ENCODE measurements around the gene SLC38A8. TPM values are rescaled to one million over a fixed set of nuclear protein-coding genes. Genes with fewer than 3 reads are reported as not detected.
A peak's percentile ranks its signal among the peaks of the same experiment; 100 is the strongest.

Gene SLC38A8
- total RNA-seq, 2 experiments from 2014 or later, result not detected

GRCh38 chr16:84029297-84030047 is 13.1 kb downstream of the SLC38A8 start:
- no peaks in the 10 kb centered on the region for H3K9me3 Mint-ChIP-seq (ENCODE audit: low read depth)
- ATAC-seq (peak; percentile 23), DNase-seq (no peak)
- H3K4me3 Mint-ChIP-seq, result no peak overlapping the region
- H3K27me3 Mint-ChIP-seq, result peaks cover 26% of the 10 kb centered on the region
- POLR2A ChIA-PET, result no interaction called here
- CTCF ChIA-PET, result interaction anchor here (0.6 kb wide), 1 partner anchor 709 kb away, joined by 3 read pairs; no protein-coding TSS in a partner anchor
- no peaks in the 10 kb centered on the region for H3K36me3 Mint-ChIP-seq (ENCODE audit: low read depth)
- intact Hi-C loops (cut with DNase I, micrococcal nuclease), result no loop called here
- peaks cover 13% of the 10 kb centered on the region for H3K4me1 Mint-ChIP-seq
- no peak overlapping the region for H3K27ac Mint-ChIP-seq

DNA sequence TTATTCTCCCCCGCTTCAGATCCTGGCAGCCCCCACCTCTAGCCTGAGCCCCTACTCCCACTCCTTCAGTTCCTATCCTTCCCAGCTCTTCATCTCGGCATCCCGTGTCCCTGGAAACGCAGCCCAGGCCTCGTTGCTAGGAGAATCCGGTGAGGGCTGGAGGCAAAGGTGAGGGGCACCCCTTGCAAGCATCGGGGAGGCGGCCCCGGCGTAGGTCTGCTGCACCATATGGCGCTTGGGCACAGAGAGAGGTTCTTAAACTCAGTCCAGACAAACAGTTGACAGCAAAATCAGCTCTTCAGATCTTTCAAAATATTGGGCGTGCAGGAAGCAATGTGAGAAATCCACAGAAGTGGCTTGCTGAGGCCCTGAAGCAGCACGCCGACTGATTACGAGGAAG is 15.0 kb downstream of the SLC38A8 start:
- Mint-ChIP-seq H3K4me3 (no peak overlapping the region), H3K27me3 (peaks cover 26% of the 10 kb centered on the region), H3K4me1 (peaks cover 13% of the 10 kb centered on the region), H3K9me3 (ENCODE audit: low read depth) (no peaks in the 10 kb centered on the region), H3K27ac (no peak overlapping the region), H3K36me3 (ENCODE audit: low read depth) (no peaks in the 10 kb centered on the region)
- CTCF ChIA-PET, result no interaction called here
- intact Hi-C loops (cut with DNase I, micrococcal nuclease), result no loop called here
- no peak for DNase-seq
- ATAC-seq, result no peak
- POLR2A ChIA-PET, result interaction anchor here (0.6 kb wide), 2 partner anchors 9 to 39 kb away, joined by 3 to 4 read pairs; no protein-coding TSS in a partner anchor

- POLR2A ChIA-PET, result no interaction called here
- ATAC-seq (no peak), DNase-seq (no peak)
- peaks cover 26% of the 10 kb centered on the region for H3K27me3 Mint-ChIP-seq
- CTCF ChIA-PET, result no interaction called here
- H3K27ac Mint-ChIP-seq, result no peak overlapping the region
- H3K36me3 Mint-ChIP-seq (ENCODE audit: low read depth), result no peaks in the 10 kb centered on the region
- H3K9me3 Mint-ChIP-seq (ENCODE audit: low read depth), result no peaks in the 10 kb centered on the region
- intact Hi-C loops (cut with DNase I, micrococcal nuclease), result no loop called here
- H3K4me3 Mint-ChIP-seq, result no peak overlapping the region
- H3K4me1 Mint-ChIP-seq, result peaks cover 13% of the 10 kb centered on the region
Observed at GRCh38 chr16:84026606-84027005, 16.0 kb downstream of the SLC38A8 start.

DNA sequence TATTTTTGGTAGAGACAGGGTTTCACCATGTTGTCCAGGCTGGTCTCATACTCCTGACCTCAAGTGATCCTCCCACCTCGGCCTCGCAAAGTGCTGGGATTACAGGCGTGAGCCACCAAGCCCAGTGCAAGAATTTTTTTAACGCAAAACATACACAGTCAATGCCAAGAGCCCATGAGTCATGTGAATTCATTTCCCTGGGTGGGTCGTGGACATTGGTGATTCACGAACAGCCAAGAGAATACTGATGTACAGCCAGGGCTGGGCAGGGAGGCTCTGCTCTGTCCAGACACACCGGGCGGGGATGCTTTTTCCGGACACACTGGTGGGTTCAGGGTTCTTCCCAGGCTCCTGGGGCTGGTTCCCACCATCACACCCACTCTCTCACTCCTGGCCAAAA is 17.7 kb downstream of the SLC38A8 start:
- H3K4me1 Mint-ChIP-seq, result peaks cover 9% of the 10 kb centered on the region
- ChIA-PET POLR2A (no interaction called here), CTCF (no interaction called here)
- intact Hi-C loops (cut with DNase I, micrococcal nuclease), result no loop called here
- no peak for ATAC-seq
- DNase-seq, result no peak
- peaks cover 15% of the 10 kb centered on the region for H3K27me3 Mint-ChIP-seq
- H3K4me3 Mint-ChIP-seq, result no peak overlapping the region
- H3K27ac Mint-ChIP-seq, result no peak overlapping the region
- H3K36me3 Mint-ChIP-seq (ENCODE audit: low read depth), result no peaks in the 10 kb centered on the region
- H3K9me3 Mint-ChIP-seq (ENCODE audit: low read depth), result peaks cover 3% of the 10 kb centered on the region

DNA sequence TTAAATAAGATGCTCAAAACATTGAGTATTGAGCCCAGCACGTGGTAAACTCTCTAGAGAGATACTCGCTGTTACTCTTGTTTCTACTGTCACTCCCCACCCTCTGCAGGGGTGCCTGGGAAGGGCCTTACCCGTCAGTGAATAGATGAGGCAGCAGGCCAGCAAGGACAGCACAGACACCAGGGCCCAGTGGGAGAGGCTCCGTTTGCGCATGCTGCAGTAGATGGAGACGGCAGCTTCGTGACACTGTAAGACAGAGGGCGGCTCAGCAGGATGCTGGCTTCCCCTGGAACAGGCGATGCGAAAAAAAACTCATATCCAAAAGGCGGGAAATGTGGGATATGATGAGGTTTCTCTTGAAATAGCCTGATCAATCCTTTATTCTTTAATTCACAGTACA is 20.0 kb downstream of the SLC38A8 start:
- H3K4me1 Mint-ChIP-seq, result no peaks in the 10 kb centered on the region
- H3K36me3 Mint-ChIP-seq (ENCODE audit: low read depth), result peaks cover 2% of the 10 kb centered on the region
- POLR2A ChIA-PET, result no interaction called here
- ATAC-seq, result no peak
- no peak for DNase-seq
- H3K9me3 Mint-ChIP-seq (ENCODE audit: low read depth), result peaks cover 7% of the 10 kb centered on the region
- CTCF ChIA-PET, result no interaction called here
- peaks cover 8% of the 10 kb centered on the region for H3K27me3 Mint-ChIP-seq
- intact Hi-C loops (cut with DNase I, micrococcal nuclease), result no loop called here
- H3K27ac Mint-ChIP-seq, result no peak overlapping the region
- no peak overlapping the region for H3K4me3 Mint-ChIP-seq

- DNase-seq (no peak), ATAC-seq (no peak)
- Mint-ChIP-seq H3K4me3 (no peak overlapping the region), H3K27ac (no peak overlapping the region), H3K4me1 (no peaks in the 10 kb centered on the region), H3K36me3 (ENCODE audit: low read depth) (peaks cover 2% of the 10 kb centered on the region), H3K27me3 (peaks cover 2% of the 10 kb centered on the region), H3K9me3 (ENCODE audit: low read depth) (peaks cover 7% of the 10 kb centered on the region)
- intact Hi-C loops (cut with DNase I, micrococcal nuclease), result no loop called here
- POLR2A ChIA-PET, result no interaction called here
- CTCF ChIA-PET, result no interaction called here
Observed at GRCh38 chr16:84021488-84021887, 21.1 kb downstream of the SLC38A8 start.

- ATAC-seq, result no peak
- ChIA-PET POLR2A (no interaction called here), CTCF (no interaction called here)
- DNase-seq, result no peak
- H3K4me1 Mint-ChIP-seq, result no peaks in the 10 kb centered on the region
- peaks cover 7% of the 10 kb centered on the region for H3K9me3 Mint-ChIP-seq (ENCODE audit: low read depth)
- H3K27me3 Mint-ChIP-seq, result no peaks in the 10 kb centered on the region
- no peak overlapping the region for H3K4me3 Mint-ChIP-seq
- no peak overlapping the region for H3K27ac Mint-ChIP-seq
- intact Hi-C loops (cut with DNase I, micrococcal nuclease), result no loop called here
- H3K36me3 Mint-ChIP-seq (ENCODE audit: low read depth), result peaks cover 2% of the 10 kb centered on the region
Observed at GRCh38 chr16:84020353-84020752, 22.2 kb downstream of the SLC38A8 start.

DNA sequence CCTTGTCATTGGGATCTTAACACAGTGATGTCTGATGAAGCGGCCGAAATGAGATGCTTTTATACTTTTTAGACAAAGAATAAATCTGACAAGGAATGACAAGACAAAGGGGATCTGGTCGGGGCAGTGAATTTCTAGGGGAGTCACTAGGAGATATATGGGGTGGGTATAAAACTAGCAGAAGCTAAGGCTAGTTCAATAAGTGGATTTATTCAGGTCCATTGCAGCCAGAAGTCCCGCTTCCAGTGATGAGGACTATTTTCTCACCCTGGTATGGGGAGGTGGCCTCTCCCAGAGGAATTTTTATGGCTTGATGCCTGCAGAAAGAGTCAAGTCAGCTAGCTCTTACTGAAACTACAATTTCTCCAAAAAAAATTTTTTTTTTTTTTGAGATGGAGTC is 23.9 kb downstream of the SLC38A8 start:
- POLR2A ChIA-PET, result no interaction called here
- intact Hi-C loops (cut with DNase I, micrococcal nuclease), result no loop called here
- no peak for ATAC-seq
- Mint-ChIP-seq H3K27me3 (no peaks in the 10 kb centered on the region), H3K4me1 (peaks cover 9% of the 10 kb centered on the region), H3K36me3 (ENCODE audit: low read depth) (peaks cover 2% of the 10 kb centered on the region), H3K4me3 (no peak overlapping the region), H3K27ac (no peak overlapping the region), H3K9me3 (ENCODE audit: low read depth) (peaks cover 7% of the 10 kb centered on the region)
- no peak for DNase-seq
- CTCF ChIA-PET, result no interaction called here

GRCh38 chr16:84016477-84016876 is 26.1 kb downstream of the SLC38A8 start:
- intact Hi-C loops (cut with DNase I, micrococcal nuclease), result no loop called here
- Mint-ChIP-seq H3K27me3 (no peaks in the 10 kb centered on the region), H3K4me3 (no peak overlapping the region), H3K9me3 (ENCODE audit: low read depth) (peaks cover 7% of the 10 kb centered on the region), H3K27ac (no peak overlapping the region), H3K36me3 (ENCODE audit: low read depth) (peaks cover 2% of the 10 kb centered on the region), H3K4me1 (peaks cover 9% of the 10 kb centered on the region)
- POLR2A ChIA-PET, result no interaction called here
- DNase-seq (no peak), ATAC-seq (no peak)
- CTCF ChIA-PET, result no interaction called here

GRCh38 chr16:84015399-84015798 is 27.2 kb downstream of the SLC38A8 start:
- intact Hi-C loops (cut with DNase I, micrococcal nuclease), result no loop called here
- peaks cover 4% of the 10 kb centered on the region for H3K9me3 Mint-ChIP-seq (ENCODE audit: low read depth)
- no peak for ATAC-seq
- no peak for DNase-seq
- H3K36me3 Mint-ChIP-seq (ENCODE audit: low read depth), result peaks cover 2% of the 10 kb centered on the region
- CTCF ChIA-PET, result no interaction called here
- POLR2A ChIA-PET, result no interaction called here
- H3K27ac Mint-ChIP-seq, result no peak overlapping the region
- H3K4me1 Mint-ChIP-seq, result peaks cover 9% of the 10 kb centered on the region
- no peak overlapping the region for H3K4me3 Mint-ChIP-seq
- no peaks in the 10 kb centered on the region for H3K27me3 Mint-ChIP-seq

DNA sequence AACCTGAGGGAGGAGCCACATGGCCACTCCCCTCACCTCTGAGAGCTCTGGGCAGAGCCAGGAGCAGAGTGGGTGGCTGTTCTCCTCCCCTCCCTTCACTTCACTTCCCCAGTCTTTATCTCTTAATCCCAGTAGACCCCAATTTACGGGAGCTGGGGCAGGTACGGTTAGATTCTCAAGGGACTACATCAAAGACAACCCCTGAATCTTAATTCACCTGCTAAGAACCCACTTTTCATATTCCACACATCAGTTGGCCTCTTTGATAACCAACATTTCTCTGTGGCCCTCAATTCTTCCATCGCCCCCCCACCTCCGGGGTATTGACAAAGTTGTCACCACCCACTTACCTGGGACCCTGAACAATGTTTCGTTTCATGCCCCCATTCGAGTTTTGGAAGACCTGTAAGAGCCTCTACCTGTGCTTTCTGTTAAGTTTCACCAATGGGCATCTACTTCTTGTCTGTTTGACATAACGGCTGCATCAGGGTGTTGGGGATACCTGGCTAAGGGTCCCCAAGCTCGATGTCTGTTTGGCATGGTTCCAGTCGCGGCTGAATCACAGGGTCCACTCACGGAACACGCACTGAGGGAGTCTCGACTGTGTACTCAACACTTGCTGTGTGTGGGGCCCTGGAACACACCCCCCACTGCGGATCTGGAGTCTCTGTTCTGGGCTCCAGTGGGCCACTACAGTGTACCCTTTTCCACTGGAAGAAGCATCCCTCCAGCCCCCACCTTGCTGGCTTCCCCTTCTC is 27.8 kb downstream of the SLC38A8 start:
- DNase-seq (no peak), ATAC-seq (no peak)
- Mint-ChIP-seq H3K27me3 (no peaks in the 10 kb centered on the region), H3K4me1 (peaks cover 9% of the 10 kb centered on the region), H3K27ac (no peak overlapping the region), H3K4me3 (no peak overlapping the region), H3K36me3 (ENCODE audit: low read depth) (peaks cover 2% of the 10 kb centered on the region), H3K9me3 (ENCODE audit: low read depth) (peaks cover 4% of the 10 kb centered on the region)
- CTCF ChIA-PET, result interaction anchor here (1.1 to 1.5 kb wide), 4 partner anchors 55 to 70 kb away, joined by 3 to 10 read pairs (median 5); partner anchors contain the start of gene OSGIN1
- intact Hi-C loops (cut with DNase I, micrococcal nuclease), result loop anchor here in 1 of 2 experiments (1.0 kb wide), 4 partner anchors 61 to 490 kb away; partner anchors contain the start of genes HSBP1, MEAK7 and OSGIN1
- POLR2A ChIA-PET, result no interaction called here
